TTC549 (cell line): ENCODE results near the gene SPRED2.

ENCODE experiments used
- FAIRE-seq: peaks from 2 replicates; lab custom pipeline; 2012; peaks lifted over from hg19 to GRCh38; lab: Jason Lieb, UNC

Gene SPRED2

DNA sequence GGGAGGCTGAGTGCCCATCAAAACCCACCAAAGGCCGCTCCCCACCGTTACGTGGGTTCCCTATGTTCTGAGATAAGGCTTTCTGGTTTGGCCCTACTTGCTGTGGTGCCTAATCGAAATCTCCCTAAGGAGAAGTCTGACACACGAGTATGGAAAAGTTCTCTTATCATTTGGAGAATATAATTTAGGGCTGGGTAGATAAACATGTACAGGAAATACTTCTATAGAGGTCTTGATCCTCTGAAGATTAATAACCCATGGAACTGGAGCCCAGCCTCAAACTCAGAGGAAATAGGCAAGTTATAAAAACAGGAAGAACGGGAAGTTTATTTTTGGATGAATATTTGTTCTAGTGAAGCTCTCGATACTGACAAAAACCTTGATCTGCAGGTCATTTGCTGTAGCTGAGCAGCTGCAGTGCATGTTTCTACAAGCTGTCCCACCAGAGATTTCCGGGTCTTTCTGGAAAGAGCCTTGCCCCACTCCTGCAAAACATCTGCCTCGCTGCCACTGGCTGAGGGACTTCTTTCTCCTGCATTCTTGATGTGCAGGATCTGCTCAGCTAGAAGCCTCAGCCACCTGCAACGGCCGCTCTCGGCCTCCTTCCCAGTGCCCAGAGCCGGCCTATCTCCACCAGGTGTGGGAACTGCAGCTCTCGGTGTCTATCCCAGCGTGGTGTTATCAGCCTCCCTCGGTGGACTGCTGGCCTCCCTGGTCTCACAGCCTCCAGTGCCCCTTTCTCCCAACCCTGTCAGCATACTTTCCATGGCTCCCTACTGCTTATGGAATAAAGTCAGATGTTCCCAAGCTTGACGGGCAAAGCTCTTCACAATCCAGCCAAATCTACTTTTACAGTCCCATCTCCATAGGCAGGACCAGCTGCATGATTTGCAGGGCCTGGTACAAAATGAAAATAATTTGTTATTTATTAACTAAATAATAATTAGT, 48.6 kb downstream of the SPRED2 start:
- FAIRE-seq: no peak

DNA sequence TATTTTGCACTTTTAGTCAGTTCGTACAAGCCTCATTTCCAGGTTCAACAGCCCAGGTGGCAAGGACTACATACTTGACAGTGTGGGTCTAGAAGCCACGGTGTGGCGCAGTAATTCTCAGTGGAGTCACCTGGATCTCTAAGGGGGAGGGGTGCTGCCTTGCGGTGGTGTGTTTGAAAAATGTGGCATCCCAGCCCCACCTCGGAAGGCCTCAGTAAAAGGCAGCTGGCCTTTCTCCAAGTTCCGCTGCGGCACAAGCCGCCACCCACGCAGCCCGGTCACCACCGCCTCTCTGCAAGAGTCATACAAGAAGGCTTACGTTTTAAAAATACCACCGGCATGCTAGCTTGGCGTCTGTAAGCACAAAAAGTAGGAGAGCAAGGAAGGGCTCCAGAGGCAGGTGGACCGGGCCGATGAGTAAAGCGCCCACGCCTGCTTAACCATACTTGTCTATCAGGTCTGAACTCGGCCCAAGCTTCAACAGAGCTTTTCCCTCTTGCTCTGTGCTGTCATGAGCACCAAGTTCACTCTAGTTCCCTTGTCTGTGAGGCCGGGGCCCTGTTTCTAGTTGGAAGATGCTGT, 49.5 kb downstream of the SPRED2 start:
- FAIRE-seq: no peak

DNA sequence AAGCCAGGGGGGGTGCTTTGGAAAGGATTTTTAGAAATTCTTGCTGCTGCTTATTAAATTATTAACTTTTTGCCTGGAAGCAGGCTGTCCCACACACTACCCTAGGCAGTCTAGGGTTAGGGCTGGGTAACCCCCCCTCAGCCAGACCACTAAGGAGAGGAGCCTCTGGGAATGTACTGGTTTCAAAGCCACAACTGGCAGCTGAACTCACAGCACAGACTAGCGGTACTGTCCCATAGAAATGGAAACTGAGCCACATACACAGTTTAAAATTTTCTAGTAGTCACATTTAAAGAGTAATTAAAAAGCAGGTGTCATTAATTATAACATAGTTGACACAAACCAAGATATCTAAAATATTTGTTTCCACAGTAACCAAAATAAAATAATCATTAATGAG, 50.1 kb downstream of the SPRED2 start:
- no peak for FAIRE-seq

DNA sequence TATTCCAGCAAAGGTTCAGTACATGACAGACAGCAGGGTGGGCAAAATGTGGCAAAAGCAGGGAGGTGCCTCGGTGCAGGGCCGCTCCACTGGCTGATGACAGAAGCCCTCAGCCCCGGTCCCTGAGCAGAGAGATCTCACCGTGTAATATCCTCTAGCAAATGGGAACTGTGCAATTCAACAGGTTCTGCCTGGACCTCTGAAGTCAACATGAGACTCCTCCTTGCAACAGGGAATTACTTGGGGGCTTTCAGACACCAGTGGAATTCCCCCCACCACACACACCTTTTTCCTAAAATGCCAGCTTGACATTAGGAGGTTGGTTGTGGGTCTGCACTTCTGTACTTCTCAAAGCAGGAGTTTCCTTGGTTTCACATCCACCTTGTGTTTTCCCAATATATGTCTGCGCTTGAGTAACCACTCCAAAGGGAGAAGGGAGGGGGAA, 50.8 kb downstream of the SPRED2 start:
- no peak for FAIRE-seq

DNA sequence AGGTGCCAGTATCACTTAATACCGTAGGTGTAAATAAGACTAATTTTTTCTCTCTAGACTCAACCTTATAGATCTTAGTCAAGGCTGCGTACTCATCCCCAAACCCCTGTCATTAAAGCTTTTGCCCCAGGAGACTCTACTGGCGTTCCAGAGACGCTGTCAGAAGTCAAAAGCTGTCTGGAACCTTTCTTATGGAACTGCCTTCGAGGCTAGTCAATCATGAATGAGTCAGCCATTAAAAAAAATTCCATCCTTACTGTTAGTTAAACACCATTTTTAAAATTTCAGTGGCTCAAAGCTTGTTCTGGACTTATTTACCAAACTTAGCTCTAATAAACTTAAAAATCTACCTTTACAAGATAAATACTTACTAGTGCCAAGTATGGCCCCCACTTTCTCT, 52.1 kb downstream of the SPRED2 start:
- FAIRE-seq: no peak

DNA sequence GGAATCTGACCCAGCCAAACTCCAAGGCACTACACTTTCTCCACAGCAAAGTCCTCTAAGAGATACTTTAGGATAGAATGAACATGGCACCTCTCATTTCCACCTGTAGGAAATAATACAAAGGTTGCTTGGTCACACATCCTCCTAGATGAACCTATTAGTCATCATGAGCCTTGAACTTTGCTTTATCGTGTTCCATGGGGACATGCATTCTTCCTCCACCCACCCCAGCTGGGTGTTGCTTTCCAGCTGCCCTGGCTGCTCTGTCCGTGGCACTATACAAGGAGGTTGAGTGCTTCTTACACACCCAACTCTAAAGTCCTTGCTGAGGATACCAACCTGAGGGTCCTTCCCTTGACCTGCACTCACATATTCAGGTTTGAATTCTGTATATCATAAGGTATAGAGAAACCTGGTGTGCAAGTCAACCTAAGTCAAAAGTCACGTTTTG, 52.7 kb downstream of the SPRED2 start:
- no peak for FAIRE-seq

DNA sequence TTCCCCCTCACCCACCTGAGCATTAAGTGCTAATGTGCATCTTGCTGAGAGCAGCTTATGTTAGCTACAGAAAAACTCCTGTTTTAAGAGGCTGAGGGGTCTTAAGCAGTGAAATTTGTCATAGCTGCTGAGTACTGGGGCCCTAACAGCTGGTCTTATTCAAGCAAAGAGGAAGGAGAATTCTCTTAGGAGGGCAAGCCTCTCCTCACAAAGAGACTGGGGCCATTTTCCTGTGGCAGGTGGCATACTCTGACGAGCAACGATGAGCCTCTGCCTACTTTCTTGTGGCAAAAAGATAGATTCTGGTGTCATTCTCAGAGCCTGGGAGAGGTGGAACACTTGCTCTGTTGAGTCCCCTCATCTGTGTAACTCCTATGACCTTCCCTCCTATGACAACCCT, 53.2 kb downstream of the SPRED2 start:
- no peak for FAIRE-seq

DNA sequence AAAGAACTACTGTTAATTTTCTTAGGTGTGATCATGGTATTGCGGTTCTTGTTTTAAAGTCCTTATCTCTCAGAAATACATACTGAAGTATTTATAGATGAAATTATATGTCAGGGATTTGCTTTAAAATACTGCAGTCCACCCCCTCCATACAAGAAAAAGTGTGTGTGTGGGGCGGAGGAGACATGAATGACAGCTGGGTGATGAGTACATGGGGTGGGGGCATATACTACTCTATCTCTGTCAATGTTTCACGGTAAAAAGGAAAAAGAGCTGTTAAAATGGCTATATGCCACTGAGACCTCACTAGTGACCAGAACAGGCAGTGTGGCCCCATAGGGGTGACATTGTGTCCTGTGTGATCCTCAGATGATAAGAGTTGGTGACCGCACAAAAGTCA, 54.1 kb downstream of the SPRED2 start:
- no peak for FAIRE-seq

DNA sequence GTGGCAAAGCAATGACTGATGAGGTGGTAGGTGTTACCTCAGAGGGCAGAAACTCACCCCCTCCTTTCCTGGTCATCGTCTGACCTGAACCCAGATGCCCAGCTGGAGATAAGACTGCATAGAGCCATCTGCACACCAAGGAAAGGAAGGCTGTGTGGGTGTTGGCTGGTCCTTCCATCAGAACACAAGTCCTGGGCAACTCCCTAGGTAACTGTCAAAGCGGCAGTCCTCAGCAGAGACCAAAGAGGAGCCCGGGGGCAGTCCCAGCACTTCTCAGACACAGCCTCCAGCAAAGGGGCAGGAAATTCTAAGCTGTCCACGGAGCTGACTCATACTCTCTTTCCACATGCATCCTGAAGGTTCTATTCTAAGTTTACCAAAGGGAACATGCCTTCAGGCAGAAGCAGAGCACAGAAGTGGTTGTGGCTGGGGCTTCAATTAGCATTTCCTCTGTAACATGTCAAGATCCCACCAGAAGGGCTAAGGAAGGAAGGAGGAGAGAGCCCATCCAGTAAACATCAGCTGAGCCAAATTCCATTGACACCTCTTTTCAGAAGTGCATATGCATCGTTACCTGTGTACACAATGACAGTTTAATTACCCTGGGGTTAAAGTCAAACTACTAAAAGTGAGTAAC, 54.7 kb downstream of the SPRED2 start:
- FAIRE-seq: no peak

DNA sequence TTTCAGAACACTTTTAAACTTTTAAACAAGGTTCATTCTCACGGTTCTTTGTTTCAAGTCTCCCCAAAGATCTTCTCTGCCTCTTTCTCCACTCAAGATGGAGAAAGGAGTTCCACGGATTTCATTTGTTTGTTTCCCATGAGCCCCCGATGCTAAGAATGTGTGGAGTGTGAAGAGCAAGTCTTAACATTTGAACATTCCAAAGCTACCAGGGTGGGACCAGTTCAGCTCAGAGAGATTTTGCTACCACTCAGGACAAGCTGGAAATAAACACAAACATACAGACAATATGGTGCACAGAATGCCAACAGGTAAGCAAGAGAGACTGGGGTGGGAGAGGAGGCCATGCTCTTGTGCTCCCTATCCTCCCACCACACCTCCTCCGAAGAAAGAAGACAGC, 56.7 kb downstream of the SPRED2 start:
- no peak for FAIRE-seq

DNA sequence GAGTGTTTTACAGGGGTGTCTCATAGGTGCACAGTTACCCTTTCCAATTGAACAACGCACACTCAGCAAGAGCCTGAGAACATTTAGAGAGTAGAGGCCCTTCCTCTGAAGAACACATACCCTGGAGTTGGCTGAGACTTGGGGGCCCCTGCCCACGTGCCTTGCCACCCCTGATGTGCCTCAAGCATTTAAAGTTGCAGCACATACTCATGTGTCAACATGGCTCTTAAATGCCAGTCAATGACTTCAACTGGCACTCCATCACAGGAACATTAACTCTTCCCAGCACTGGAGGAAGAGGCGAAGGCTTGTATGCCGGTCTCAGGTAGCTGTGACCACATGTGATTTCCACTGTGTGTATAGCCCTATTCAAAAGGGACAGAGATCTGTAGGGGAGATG, 57.4 kb downstream of the SPRED2 start:
- no peak for FAIRE-seq

DNA sequence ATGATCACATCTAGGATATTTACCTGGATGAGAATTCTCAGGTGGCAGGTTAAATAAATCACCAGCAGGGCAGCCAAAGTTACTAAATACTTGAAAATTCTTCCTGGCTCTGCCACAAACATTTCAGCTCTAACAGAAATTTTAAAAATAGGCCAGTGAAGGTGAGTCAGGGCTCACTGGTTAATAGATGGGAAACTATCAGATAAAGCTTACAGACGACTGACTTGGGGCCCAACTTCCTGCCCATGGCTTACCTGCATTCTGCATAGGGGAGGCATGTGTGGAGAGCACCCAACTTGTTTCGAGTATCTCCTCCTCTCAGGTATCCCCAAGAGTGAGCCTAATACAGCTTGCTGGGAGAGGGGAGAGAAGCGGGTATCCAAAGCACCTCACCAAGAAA, 57.8 kb downstream of the SPRED2 start:
- FAIRE-seq: no peak

DNA sequence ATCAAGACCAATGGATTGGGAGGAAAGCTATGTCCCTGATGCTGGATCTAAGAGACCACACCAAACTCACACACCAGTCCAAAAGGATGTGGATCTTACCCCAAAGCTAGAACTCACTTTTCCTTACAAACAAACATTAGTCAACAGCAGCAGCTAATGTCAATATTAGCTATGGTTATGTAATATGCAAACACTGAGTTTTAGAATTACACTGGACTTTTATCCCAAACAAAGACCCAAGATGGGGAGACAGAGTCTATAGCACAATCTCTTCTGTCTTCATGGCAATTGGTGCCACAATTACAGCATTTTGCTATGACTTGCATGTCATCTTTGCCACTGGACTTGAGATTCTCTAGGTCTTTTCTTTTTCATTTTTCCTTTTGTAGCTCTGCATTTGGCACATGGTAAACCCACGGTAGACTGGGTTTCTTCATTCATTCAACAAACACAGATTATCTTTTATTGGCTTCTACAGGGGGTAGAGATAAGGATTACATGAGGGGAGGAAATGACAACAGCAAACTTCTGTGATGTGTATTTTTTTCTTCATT, 59.0 kb downstream of the SPRED2 start:
- FAIRE-seq: no peak

DNA sequence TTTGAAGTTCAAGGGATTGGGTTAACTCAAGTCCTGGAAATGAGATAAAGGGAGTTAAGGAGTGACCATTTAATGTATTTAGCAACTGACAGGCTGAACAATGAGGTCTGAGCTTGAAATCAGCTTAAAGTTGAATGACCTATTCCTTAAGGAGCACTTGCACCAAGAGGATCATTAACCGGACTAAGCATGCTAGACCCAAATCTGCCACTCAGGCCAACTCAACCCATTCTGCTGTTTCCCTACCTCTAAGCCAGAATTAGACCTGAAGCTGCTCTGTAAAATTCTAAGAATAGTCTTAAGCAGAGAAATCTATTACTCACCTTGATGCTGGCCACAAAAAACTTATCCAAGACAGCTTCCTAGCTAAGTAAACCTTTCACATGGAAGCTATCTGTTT, 59.8 kb downstream of the SPRED2 start:
- no peak for FAIRE-seq

DNA sequence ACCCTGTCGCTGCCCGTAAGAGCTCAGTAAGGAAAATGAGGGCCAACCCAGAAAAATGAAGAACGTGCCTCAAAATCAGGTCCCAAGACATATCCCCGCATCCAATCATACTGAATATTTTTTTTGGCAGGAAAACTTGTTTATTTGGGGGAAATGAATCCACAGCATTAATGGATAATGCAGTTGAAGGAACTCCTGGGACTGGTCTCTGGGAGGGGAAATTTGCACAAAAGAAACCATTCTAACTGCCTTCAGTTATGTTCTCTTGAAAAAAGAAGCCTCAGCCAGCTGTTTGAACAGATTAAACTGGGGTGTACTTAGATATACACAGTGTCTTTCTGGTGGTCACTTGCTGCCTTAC, 61.3 kb downstream of the SPRED2 start:
- FAIRE-seq: no peak

DNA sequence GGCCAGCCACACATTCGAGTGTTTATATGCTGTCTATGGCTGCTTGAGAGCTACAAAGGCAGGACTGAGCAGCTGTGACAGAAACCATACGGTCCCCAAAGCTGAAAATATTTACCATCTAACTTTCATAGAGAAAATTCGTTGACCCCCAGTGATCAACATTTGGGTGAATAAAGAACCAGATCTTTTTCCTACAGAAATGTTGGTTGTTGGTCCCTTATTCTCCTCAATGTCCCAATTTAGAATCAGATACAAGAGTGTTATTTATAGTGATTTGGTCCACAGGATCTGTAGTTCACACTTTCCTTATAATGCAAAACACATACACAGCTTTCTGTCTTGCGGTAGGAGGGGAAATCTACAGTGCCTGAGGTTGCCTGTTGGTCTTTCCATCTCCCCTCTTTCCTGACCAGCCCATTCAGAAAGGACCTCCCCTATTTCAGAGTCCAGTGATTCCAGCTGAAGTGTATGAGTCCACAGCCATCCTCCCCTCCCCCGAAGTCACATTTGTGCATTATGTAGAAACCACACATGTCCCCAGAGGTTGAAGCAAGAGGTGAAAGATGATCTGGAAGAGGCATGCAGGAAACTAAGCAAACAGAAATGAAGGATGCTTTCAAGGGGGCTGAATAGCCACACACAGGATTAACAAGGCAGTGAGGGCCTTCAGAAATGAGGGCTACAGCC, 61.9 kb downstream of the SPRED2 start:
- no peak for FAIRE-seq

DNA sequence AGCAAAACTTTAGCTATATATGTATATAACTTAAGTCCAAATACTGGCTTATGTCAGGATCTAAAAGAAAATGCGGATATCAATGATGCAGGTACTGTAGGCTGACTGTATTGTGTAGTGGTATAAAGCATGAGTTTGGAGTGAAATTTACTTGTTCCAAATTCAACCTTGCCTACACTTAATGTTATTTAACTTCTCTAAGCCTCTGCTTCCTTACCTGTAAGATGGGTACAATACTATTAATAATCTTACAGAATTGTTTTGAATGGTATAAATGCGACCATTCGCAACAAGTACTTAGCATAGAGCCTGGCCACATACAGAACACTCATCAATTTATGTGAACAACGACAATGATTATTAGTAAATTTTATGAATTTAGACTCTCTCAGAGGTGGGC, 62.4 kb downstream of the SPRED2 start:
- FAIRE-seq: no peak

DNA sequence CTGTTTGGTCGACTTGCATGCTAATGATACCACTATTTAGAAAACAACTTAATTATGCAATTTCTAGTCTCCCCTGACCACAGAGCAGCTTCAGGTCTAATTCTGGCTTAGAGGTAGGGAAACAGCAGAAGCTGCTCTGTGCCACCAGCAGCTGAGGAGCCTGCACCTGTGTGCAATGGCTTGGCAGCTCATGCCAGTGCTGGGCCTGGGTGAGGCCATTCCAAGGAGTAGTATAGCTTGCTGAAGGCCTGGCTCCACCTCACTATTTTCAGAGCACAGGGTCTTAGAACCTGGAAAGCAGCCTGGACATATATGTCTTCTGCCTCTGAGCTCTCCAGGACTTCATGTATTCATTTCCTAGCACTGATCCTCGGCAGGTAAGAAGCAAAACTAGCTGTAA, 62.8 kb downstream of the SPRED2 start:
- no peak for FAIRE-seq

DNA sequence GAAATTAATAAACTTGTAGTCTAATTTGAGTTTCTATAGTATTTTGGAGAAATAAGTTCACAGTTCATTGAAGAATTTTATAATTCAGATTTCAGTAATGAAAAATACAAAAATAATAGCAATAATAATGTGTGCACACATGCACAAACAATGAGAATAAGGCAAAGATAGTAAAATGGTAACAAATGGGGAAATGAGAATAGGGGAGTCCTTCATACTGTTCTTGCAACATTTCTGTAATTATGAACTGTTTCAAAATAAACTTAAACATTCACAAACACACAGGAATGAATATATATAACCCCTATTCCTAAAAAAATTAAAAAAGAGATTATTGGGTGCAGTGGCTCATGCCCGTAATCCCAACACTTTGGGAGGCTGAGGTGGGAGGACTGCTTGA, 63.9 kb downstream of the SPRED2 start:
- FAIRE-seq: no peak

DNA sequence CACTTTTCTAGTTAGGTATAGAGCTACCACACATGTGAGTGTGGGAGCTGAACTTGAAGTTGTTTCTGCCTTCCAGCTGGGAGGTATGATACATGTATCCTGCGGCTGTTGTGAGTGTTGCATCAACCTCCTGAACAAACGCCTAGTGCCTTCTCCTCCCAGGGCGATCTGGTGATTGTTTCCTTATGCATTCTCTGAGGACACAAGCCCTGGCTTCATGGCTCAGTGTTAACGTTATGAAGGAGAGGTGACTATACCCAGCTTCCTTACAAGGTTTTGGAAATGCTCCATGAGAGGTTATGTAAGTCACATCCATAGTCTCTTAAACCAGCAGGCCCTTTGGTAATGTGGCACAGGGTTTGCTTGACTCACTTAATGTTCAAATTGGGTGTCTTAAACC, 64.9 kb downstream of the SPRED2 start:
- FAIRE-seq: no peak

DNA sequence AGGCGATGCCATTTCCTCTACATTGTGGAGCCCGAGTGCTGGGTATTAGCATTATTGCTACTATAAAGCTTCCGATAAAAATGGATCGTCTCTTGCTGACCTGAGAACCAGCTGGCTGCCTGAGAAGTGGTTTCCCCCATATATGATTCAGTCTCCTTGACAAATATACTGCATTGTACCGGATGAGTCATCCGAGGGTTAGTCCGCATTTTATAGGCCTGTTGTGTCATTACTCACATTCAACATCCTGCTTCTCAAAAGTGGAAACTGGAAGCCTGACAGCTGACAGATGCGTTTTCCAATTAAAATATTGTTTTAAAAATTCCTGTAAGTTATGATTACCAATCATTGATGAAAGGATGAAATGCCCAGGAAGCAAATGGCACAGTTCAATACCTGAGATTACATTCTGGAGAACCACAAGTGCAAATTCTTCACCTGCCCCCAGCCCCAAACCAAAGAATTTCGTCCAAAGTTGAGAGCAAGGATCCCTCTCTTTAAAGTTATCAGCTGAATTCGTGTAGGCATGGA, 65.7 kb downstream of the SPRED2 start:
- FAIRE-seq: no peak
